HepG2 (cell line): Measurements from ENCODE around the gene DOK5. TPM values are rescaled to one million over a fixed set of nuclear protein-coding genes. Genes with fewer than 3 reads are reported as not detected.

ENCODE experiments used
- ATAC-seq: fragments of 200-7000 bp; cut with Tn5 transposase; 3 replicates; pipeline ENCODE4 v1.9.1; 2020; ENCODE audit warnings: mild to moderate bottlenecking, moderate library complexity
- BruUV-seq: library from RNA; stranded (reverse); fragments of 400-500 nt; replicated peaks from 2 replicates; lab custom pipeline; 2021; lab: Mats Ljungman, UMichigan
- CTCF ChIA-PET: fragments of 300-600 bp; formaldehyde crosslinking; extraction: SDS; loops from one replicate; lab custom pipeline; 2021; ENCODE audit warnings: low total read pairs, inconsistent platforms, low intra/inter-chr PET ratio; lab: Yijun Ruan, JAX
- POLR2A ChIA-PET: fragments of 350-600 bp; sonication (Branson Sonifier 250); formaldehyde crosslinking; loops from one replicate; lab custom pipeline; 2020; ENCODE audit warnings: antibody characterized with exemption, inconsistent platforms; lab: Yijun Ruan, JAX
- DNase-seq: peaks from one replicate; pipeline ENCODE4 v3.0.0-alpha.2; 2015; ENCODE audit warnings: low spot score
- FAIRE-seq: peaks from 3 replicates; lab custom pipeline; 2011; peaks lifted over from hg19 to GRCh38; lab: Jason Lieb, UNC
- H2AFZ ChIP-seq: one replicate; pipeline ENCODE4 v1.6.1; 2011; ENCODE audit warnings: low read length, inconsistent platforms
- H3K27ac ChIP-seq: fragments of 300-600 bp; 3 replicates; pipeline ENCODE4 v1.8.0; 2011; ENCODE audit warnings: mixed run types, mild to moderate bottlenecking, mixed read lengths, low read length, inconsistent platforms; ENCODE audit not compliant: insufficient read depth; ENCODE audit errors: extremely low read length
- H3K27me3 ChIP-seq, 2 experiments: fragments of 200-600 bp in 1 of 2; 2 replicates in 1 of 2; 3 replicates in 1 of 2; pipeline versions ENCODE4 v1.6.0 to v1.8.0; 2011; ENCODE audit warnings: low read length in 2 of 2, mild to moderate bottlenecking in 2 of 2, moderate library complexity in 2 of 2, inconsistent platforms in 1 of 2; ENCODE audit not compliant: insufficient read depth in 2 of 2, control insufficient read depth in 1 of 2
- H3K36me3 ChIP-seq, 2 experiments: fragments of 200-600 bp in 1 of 2; replicated peaks in 1 of 2; 2 replicates in 1 of 2; 3 replicates in 1 of 2; pipeline versions ENCODE4 v1.5.1 to v1.8.0; 2011; ENCODE audit warnings: low read length in 2 of 2, inconsistent platforms in 1 of 2; ENCODE audit not compliant: insufficient read depth in 2 of 2, control insufficient read depth in 1 of 2
- H3K4me1 ChIP-seq: 2 replicates; pipeline ENCODE4 v1.5.1; 2012; ENCODE audit warnings: low read length, inconsistent platforms; ENCODE audit not compliant: insufficient read depth
- H3K4me2 ChIP-seq: 2 replicates; pipeline ENCODE4 v1.6.0; 2011; ENCODE audit warnings: low read depth, low read length, inconsistent platforms
- H3K4me3 ChIP-seq, 3 experiments: fragments of 200-600 bp in 1 of 3; sonication (generic), shearing (Covaris generic) in 1 of 3; replicated peaks in 1 of 3; 2 replicates each; pipeline ENCODE4 v1.5.1; 2011 to 2016; ENCODE audit warnings: low read length in 3 of 3, inconsistent platforms in 2 of 3, low read depth in 2 of 3, mild to moderate bottlenecking in 2 of 3, control low read depth in 1 of 3, mixed read lengths in 1 of 3; ENCODE audit not compliant: insufficient read depth in 1 of 3
- H3K79me2 ChIP-seq: one replicate; pipeline ENCODE4 v1.6.1; 2011; ENCODE audit warnings: low read length, inconsistent platforms; ENCODE audit not compliant: insufficient read depth
- H3K9ac ChIP-seq: 2 replicates; pipeline ENCODE4 v1.6.0; 2011; ENCODE audit warnings: mild to moderate bottlenecking, low read depth, low read length, inconsistent platforms; ENCODE audit not compliant: insufficient read depth
- H3K9me3 ChIP-seq: 2 replicates; pipeline ENCODE4 v1.5.1; 2012; ENCODE audit warnings: mild to moderate bottlenecking, low read length
- H4K20me1 ChIP-seq: 2 replicates; pipeline ENCODE4 v1.6.0; 2011; ENCODE audit warnings: inconsistent platforms, mild to moderate bottlenecking, low read length, moderate library complexity; ENCODE audit not compliant: insufficient read depth
- HCFC1 ChIP-seq: fragments of 150-350 bp; IDR thresholded peaks from 2 replicates; pipeline ENCODE4 v1.6.1; 2014; ENCODE audit warnings: low read depth, low read length
- HMGA1 ChIP-seq: sonication (generic); formaldehyde crosslinking; conservative IDR thresholded peaks from 2 replicates; pipeline ENCODE4 v1.4.0; 2020; ENCODE audit warnings: missing genetic modification reagents
- HOXA7 ChIP-seq: sonication (generic); formaldehyde crosslinking; IDR thresholded peaks from 2 replicates; pipeline ENCODE4 v1.8.1; 2022; ENCODE audit warnings: mild to moderate bottlenecking, missing genetic modification reagents, moderate library complexity
- KLF11 ChIP-seq: IDR thresholded peaks from 2 replicates; pipeline ENCODE4 v1.6.1; 2016; ENCODE audit warnings: missing compliant biosample characterization
- MTA3 ChIP-seq: sonication (generic); formaldehyde crosslinking; IDR thresholded peaks from 2 replicates; pipeline ENCODE4 v1.4.0; 2020; ENCODE audit warnings: missing genetic modification reagents
- PCBP2 ChIP-seq: fragments of 200-400 bp; formaldehyde crosslinking; optimal IDR thresholded peaks from 2 replicates; pipeline ENCODE3; 2018; ENCODE audit warnings: low read length, low read depth; ENCODE audit not compliant: poor library complexity, severe bottlenecking
- REL ChIP-seq: sonication (generic); formaldehyde crosslinking; conservative IDR thresholded peaks from 2 replicates; pipeline ENCODE4 v1.8.0; 2022; ENCODE audit warnings: mild to moderate bottlenecking, missing genetic modification reagents, moderate library complexity
- TBL1XR1 ChIP-seq: fragments of 150-350 bp; IDR thresholded peaks from 2 replicates; pipeline ENCODE4 v1.6.1; 2014; ENCODE audit warnings: borderline replicate concordance, low read length; ENCODE audit not compliant: partially characterized antibody
- ZBTB3 ChIP-seq: sonication (generic); formaldehyde crosslinking; IDR thresholded peaks from 2 replicates; pipeline ENCODE4 v1.4.0; 2020; ENCODE audit warnings: low read depth, mild to moderate bottlenecking, moderate library complexity, missing genetic modification reagents, borderline replicate concordance
- WGBS: methylation state at CpG from one replicate; pipeline ENCODE4 v1.1.6; 2017; ENCODE audit warnings: low lambda C conversion rate; 5-methylcytosine and 5-hydroxymethylcytosine counted together
- in situ Hi-C: cut with HindIII; loops from 2 replicates; pipeline ENCODE4 v1.10.0; 2017; ENCODE audit warnings: low pct_unique_long_range_greater_than_20kb; ENCODE audit not compliant: extremely low pct_ligation_motif_present
- intact Hi-C: fragments of 100-400 bp; cut with micrococcal nuclease; formaldehyde crosslinking; loops from one replicate; pipeline ENCODE4 v1.10.0; 2022; ENCODE audit not compliant: unreplicated experiment
- polyA plus RNA-seq, 8 experiments: library from polyadenylated mRNA; depleted of rRNA in 3 of 8; stranded (reverse) in 7 of 8; unstranded in 1 of 8; fragments of >200 nt; fragmentation: Illumina TruSeq in 4 of 8; extraction: Trizol in 4 of 8; gene quantifications; 2 replicates each; pipeline versions ENCODE4 v1.2.1 to v1.2.3, GENCODE V29; 2011 to 2016; ENCODE audit warnings: low read depth in 4 of 8, missing spikeins in 1 of 8, mixed read lengths in 1 of 8; ENCODE audit not compliant: insufficient read depth in 1 of 8
- total RNA-seq, 5 experiments: library from RNA; depleted of rRNA; stranded (reverse); fragments of >200 nt; fragmentation: Illumina TruSeq; extraction: Trizol; gene quantifications; 2 replicates each; pipeline ENCODE4 v1.2.3, GENCODE V29; 2016; ENCODE audit warnings: low read depth in 1 of 5
- TF ChIP-seq, protein P1 (sequence below): sonication (generic); formaldehyde crosslinking; IDR thresholded peaks from 2 replicates; pipeline ENCODE4 v1.4.0; 2020; ENCODE audit warnings: missing genetic modification reagents, borderline replicate concordance

DOK5 gene
- total and polyA plus RNA-seq, 2 of the 13 experiments (the other 11 are each of a cell fraction or from before 2014, with no cell fraction given) = not detected

DNA sequence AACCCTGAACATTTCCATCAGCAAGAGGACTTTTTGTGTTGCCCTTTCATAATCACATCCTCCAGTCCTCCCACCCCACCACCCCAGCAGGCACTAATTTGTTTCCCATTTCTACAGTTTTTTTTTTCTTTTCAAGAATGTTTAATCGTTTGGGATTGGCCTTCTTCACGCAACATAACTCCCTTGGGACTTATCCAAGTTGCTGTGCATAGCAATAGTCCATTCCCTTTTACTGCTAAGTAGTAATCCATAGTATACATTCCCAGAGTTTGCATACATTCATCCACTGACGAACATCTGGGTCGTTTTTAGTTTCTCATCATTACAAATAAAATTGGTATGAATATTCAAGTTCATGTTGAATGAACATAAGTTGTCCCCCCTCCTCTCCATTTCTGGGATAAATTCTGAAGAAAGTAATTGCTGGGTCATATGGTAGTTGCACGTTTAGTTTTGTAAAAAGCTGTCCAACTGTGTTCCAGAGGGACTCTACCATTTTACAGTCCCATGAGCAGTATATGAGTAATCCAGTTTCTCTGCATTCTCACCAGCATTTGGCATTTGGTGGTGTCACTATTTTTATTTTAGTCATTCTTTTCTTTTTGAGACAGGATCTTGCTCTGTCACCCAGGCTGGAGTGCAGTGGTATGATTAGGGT is 90.8 kb downstream of the DOK5 start:
- Histone ChIP-seq H3K27ac (no peak overlapping the region), H3K4me1 (no peaks in the 10 kb centered on the region), H3K4me3 (no peak overlapping the region), H3K9me3 (no peaks in the 10 kb centered on the region), H3K27me3 (no peaks in the 10 kb centered on the region), H4K20me1 (no peaks in the 10 kb centered on the region), H3K79me2 (no peaks in the 10 kb centered on the region), H3K9ac (no peak overlapping the region), H3K4me2 (no peak overlapping the region), H3K36me3 (no peaks in the 10 kb centered on the region), H2AFZ (no peak overlapping the region)
- intact Hi-C loops (no loop called here), in situ Hi-C loops (no loop called here)
- ATAC-seq (no peak), FAIRE-seq (no peak), DNase-seq (no peak)
- WGBS = 4% methylated on average over 5 of the region's 5 CpGs
- no TSS peak for BruUV-seq
- TF ChIP-seq ZBTB3 (CRISPR knock-in tag) = no peak
- no peak for TF ChIP-seq HCFC1
- no peak for TF ChIP-seq MTA3 (CRISPR knock-in tag)
- TF ChIP-seq HMGA1 (CRISPR knock-in tag) = no peak
- TF ChIP-seq, protein P1, sequence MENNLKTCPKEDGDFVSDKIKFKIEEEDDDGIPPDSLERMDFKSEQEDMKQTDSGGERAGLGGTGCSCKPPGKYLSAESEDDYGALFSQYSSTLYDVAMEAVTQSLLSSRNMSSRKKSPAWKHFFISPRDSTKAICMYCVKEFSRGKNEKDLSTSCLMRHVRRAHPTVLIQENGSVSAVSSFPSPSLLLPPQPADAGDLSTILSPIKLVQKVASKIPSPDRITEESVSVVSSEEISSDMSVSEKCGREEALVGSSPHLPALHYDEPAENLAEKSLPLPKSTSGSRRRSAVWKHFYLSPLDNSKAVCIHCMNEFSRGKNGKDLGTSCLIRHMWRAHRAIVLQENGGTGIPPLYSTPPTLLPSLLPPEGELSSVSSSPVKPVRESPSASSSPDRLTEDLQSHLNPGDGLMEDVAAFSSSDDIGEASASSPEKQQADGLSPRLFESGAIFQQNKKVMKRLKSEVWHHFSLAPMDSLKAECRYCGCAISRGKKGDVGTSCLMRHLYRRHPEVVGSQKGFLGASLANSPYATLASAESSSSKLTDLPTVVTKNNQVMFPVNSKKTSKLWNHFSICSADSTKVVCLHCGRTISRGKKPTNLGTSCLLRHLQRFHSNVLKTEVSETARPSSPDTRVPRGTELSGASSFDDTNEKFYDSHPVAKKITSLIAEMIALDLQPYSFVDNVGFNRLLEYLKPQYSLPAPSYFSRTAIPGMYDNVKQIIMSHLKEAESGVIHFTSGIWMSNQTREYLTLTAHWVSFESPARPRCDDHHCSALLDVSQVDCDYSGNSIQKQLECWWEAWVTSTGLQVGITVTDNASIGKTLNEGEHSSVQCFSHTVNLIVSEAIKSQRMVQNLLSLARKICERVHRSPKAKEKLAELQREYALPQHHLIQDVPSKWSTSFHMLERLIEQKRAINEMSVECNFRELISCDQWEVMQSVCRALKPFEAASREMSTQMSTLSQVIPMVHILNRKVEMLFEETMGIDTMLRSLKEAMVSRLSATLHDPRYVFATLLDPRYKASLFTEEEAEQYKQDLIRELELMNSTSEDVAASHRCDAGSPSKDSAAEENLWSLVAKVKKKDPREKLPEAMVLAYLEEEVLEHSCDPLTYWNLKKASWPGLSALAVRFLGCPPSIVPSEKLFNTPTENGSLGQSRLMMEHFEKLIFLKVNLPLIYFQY (CRISPR knock-in tag) = no peak
- TF ChIP-seq TBL1XR1 = no peak
- no peak for TF ChIP-seq PCBP2
- no peak for TF ChIP-seq REL (CRISPR knock-in tag)
- TF ChIP-seq HOXA7 (CRISPR knock-in tag) = no peak
- TF ChIP-seq KLF11 (CRISPR knock-in tag) = no peak
- CTCF ChIA-PET = no interaction called here
- POLR2A ChIA-PET = no interaction called here
